Measurements from ENCODE around the gene MMP1.

MMP1 gene

GRCh38 chr11:102773386-102773785 lies 24.6 kb downstream of the MMP1 start:
- TF ChIP-seq EGR1 (IDR thresholded peaks at IDR 0.05): no peak
- TF ChIP-seq TCF12 (IDR thresholded peaks at IDR 0.05; ENCODE audit: low read depth): no peak
- no peak for TF ChIP-seq CEBPB (IDR thresholded peaks at IDR 0.05)
- no peak for TF ChIP-seq YY1 (IDR thresholded peaks at IDR 0.05; ENCODE audit: low read depth)
- TF ChIP-seq NFIC (IDR thresholded peaks at IDR 0.05): no peak
- no peak for TF ChIP-seq MAX (IDR thresholded peaks at IDR 0.05)
- no peak for TF ChIP-seq REST (IDR thresholded peaks at IDR 0.05; ENCODE audit: low read depth)
- no peak for TF ChIP-seq USF1 (IDR thresholded peaks at IDR 0.05)
- no peak for TF ChIP-seq FOXM1 (IDR thresholded peaks at IDR 0.05; ENCODE audit: borderline replicate concordance, low read depth)
- TF ChIP-seq EP300 (IDR thresholded peaks at IDR 0.05; ENCODE audit: borderline replicate concordance): no peak
- TF ChIP-seq CREB1 (IDR thresholded peaks at IDR 0.05; ENCODE audit: low read depth): no peak
- TF ChIP-seq ZBTB7A (IDR thresholded peaks at IDR 0.05; ENCODE audit: low read depth): no peak
- no peak for TF ChIP-seq TEAD4 (IDR thresholded peaks at IDR 0.05)
- no peak for TF ChIP-seq RAD21 (IDR thresholded peaks at IDR 0.05; ENCODE audit: low read depth)
- no peak for TF ChIP-seq TAF1 (IDR thresholded peaks at IDR 0.05; ENCODE audit: low read depth)

GRCh38 chr11:102771351-102771750 lies 26.6 kb downstream of the MMP1 start:
- TF ChIP-seq CEBPB (IDR thresholded peaks at IDR 0.05) (no peak), MAX (IDR thresholded peaks at IDR 0.05) (no peak), EGR1 (IDR thresholded peaks at IDR 0.05) (no peak), EP300 (IDR thresholded peaks at IDR 0.05; ENCODE audit: borderline replicate concordance) (no peak), NFIC (IDR thresholded peaks at IDR 0.05) (no peak), RAD21 (IDR thresholded peaks at IDR 0.05; ENCODE audit: low read depth) (no peak), USF1 (IDR thresholded peaks at IDR 0.05) (no peak), YY1 (IDR thresholded peaks at IDR 0.05; ENCODE audit: low read depth) (no peak), FOXM1 (IDR thresholded peaks at IDR 0.05; ENCODE audit: borderline replicate concordance, low read depth) (no peak), REST (IDR thresholded peaks at IDR 0.05; ENCODE audit: low read depth) (no peak), TEAD4 (IDR thresholded peaks at IDR 0.05) (no peak), CREB1 (IDR thresholded peaks at IDR 0.05; ENCODE audit: low read depth) (no peak), ZBTB7A (IDR thresholded peaks at IDR 0.05; ENCODE audit: low read depth) (no peak), TAF1 (IDR thresholded peaks at IDR 0.05; ENCODE audit: low read depth) (no peak), TCF12 (IDR thresholded peaks at IDR 0.05; ENCODE audit: low read depth) (no peak)

- no peak for TF ChIP-seq MAX (IDR thresholded peaks at IDR 0.05)
- TF ChIP-seq EP300 (IDR thresholded peaks at IDR 0.05; ENCODE audit: borderline replicate concordance): no peak
- no peak for TF ChIP-seq NFIC (IDR thresholded peaks at IDR 0.05)
- no peak for TF ChIP-seq ZBTB7A (IDR thresholded peaks at IDR 0.05; ENCODE audit: low read depth)
- TF ChIP-seq REST (IDR thresholded peaks at IDR 0.05; ENCODE audit: low read depth): no peak
Measured at GRCh38 chr11:102770191-102770590, 27.8 kb downstream of the MMP1 start.

- TF ChIP-seq NFIC (IDR thresholded peaks at IDR 0.05) (no peak), MAX (IDR thresholded peaks at IDR 0.05) (no peak), TAF1 (IDR thresholded peaks at IDR 0.05; ENCODE audit: low read depth) (no peak), ZBTB7A (IDR thresholded peaks at IDR 0.05; ENCODE audit: low read depth) (no peak), FOXM1 (IDR thresholded peaks at IDR 0.05; ENCODE audit: borderline replicate concordance, low read depth) (no peak), CEBPB (IDR thresholded peaks at IDR 0.05) (no peak), YY1 (IDR thresholded peaks at IDR 0.05; ENCODE audit: low read depth) (no peak), REST (IDR thresholded peaks at IDR 0.05; ENCODE audit: low read depth) (no peak), TCF12 (IDR thresholded peaks at IDR 0.05; ENCODE audit: low read depth) (no peak), RAD21 (IDR thresholded peaks at IDR 0.05; ENCODE audit: low read depth) (no peak), EP300 (IDR thresholded peaks at IDR 0.05; ENCODE audit: borderline replicate concordance) (no peak), TEAD4 (IDR thresholded peaks at IDR 0.05) (no peak), EGR1 (IDR thresholded peaks at IDR 0.05) (no peak), USF1 (IDR thresholded peaks at IDR 0.05) (no peak), CREB1 (IDR thresholded peaks at IDR 0.05; ENCODE audit: low read depth) (no peak)
Measured at GRCh38 chr11:102767800-102768199, 30.2 kb downstream of the MMP1 start.
